TTC549 (cell line): ENCODE results near the gene AFF1.
"Not testable (repeated sequence)": the region's sequence is repeated elsewhere in the genome, so short reads cannot be mapped to it uniquely, and the experiment has no call there.

Experiments used
- FAIRE-seq: peaks from 2 replicates; lab custom pipeline; 2012; peaks lifted over from hg19 to GRCh38; lab: Jason Lieb, UNC

AFF1 gene

GRCh38 chr4:87014284-87014782 is 79.5 kb downstream of the AFF1 start:
- no peak for FAIRE-seq

GRCh38 chr4:87015416-87015815 is 80.6 kb downstream of the AFF1 start:
- no peak for FAIRE-seq

- no peak for FAIRE-seq
These were observed 83.0 kb downstream of the AFF1 start for GRCh38 chr4:87017580-87018342.

- no peak for FAIRE-seq
These were observed 83.9 kb downstream of the AFF1 start for GRCh38 chr4:87018753-87019152.

- FAIRE-seq, result no peak
These were observed 84.5 kb downstream of the AFF1 start for GRCh38 chr4:87019246-87019791.

- no peak for FAIRE-seq
These were observed 85.1 kb downstream of the AFF1 start for GRCh38 chr4:87019898-87020297.

- FAIRE-seq, result no peak
These were observed 89.4 kb downstream of the AFF1 start for GRCh38 chr4:87024201-87024600.

- no peak for FAIRE-seq
These were observed 90.3 kb downstream of the AFF1 start for GRCh38 chr4:87025023-87025613.

GRCh38 chr4:87025614-87026041 is 90.8 kb downstream of the AFF1 start:
- FAIRE-seq, result no peak

- no peak for FAIRE-seq
These were observed 92.1 kb downstream of the AFF1 start for GRCh38 chr4:87026800-87027495.

- FAIRE-seq, result no peak
These were observed 94.5 kb downstream of the AFF1 start for GRCh38 chr4:87029356-87029755.

GRCh38 chr4:87030124-87030523 is 95.3 kb downstream of the AFF1 start:
- no peak for FAIRE-seq

GRCh38 chr4:87030755-87031441 is 96.1 kb downstream of the AFF1 start:
- no peak for FAIRE-seq

- FAIRE-seq, result no peak
These were observed 97.1 kb downstream of the AFF1 start for GRCh38 chr4:87031920-87032319.

- no peak for FAIRE-seq
These were observed 98.2 kb downstream of the AFF1 start for GRCh38 chr4:87032884-87033533.

- FAIRE-seq, result no peak
These were observed 99.1 kb downstream of the AFF1 start for GRCh38 chr4:87033902-87034301.

- FAIRE-seq, result no peak
These were observed 99.7 kb downstream of the AFF1 start for GRCh38 chr4:87034527-87034926.

GRCh38 chr4:87035881-87036509 is 101.2 kb downstream of the AFF1 start:
- no peak for FAIRE-seq

- FAIRE-seq, result no peak
These were observed 101.9 kb downstream of the AFF1 start for GRCh38 chr4:87036713-87037112.

- FAIRE-seq, result not testable (repeated sequence)
These were observed 102.4 kb downstream of the AFF1 start for GRCh38 chr4:87037171-87037570.

GRCh38 chr4:87037671-87038334 is 103.0 kb downstream of the AFF1 start:
- no peak for FAIRE-seq
